Measurements from ENCODE around the gene TRMU.

GRCh38 chr22:46340676-46341075, 5.2 kb downstream of the TRMU start:
- TF ChIP-seq, protein P1, sequence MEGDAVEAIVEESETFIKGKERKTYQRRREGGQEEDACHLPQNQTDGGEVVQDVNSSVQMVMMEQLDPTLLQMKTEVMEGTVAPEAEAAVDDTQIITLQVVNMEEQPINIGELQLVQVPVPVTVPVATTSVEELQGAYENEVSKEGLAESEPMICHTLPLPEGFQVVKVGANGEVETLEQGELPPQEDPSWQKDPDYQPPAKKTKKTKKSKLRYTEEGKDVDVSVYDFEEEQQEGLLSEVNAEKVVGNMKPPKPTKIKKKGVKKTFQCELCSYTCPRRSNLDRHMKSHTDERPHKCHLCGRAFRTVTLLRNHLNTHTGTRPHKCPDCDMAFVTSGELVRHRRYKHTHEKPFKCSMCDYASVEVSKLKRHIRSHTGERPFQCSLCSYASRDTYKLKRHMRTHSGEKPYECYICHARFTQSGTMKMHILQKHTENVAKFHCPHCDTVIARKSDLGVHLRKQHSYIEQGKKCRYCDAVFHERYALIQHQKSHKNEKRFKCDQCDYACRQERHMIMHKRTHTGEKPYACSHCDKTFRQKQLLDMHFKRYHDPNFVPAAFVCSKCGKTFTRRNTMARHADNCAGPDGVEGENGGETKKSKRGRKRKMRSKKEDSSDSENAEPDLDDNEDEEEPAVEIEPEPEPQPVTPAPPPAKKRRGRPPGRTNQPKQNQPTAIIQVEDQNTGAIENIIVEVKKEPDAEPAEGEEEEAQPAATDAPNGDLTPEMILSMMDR (IDR thresholded peaks at IDR 0.05 in 8 of 11, conservative IDR thresholded peaks at IDR 0.05 in 3 of 11), result no peak
- no peak for TF ChIP-seq POLR2A (IDR thresholded peaks at IDR 0.05)
- TF ChIP-seq POLR2AphosphoS5 (IDR thresholded peaks at IDR 0.05), result peak in 1 of 3 donors; percentile 8
